HFFc6 (cell line): ENCODE data around the gene CKB. TPM values are rescaled to one million over a fixed set of nuclear protein-coding genes. Genes with fewer than 3 reads are reported as not detected.
A peak's percentile ranks its signal among the peaks of the same experiment; 100 is the strongest.

ENCODE experiments used
- DNase-seq: peaks from one replicate; pipeline ENCODE4 v3.0.0-alpha.2; 2018
- H3K27ac Mint-ChIP-seq: 2 replicates; pipeline ENCODE4 v1.8.0; 2020; ENCODE audit warnings: mild to moderate bottlenecking, mixed read lengths
- H3K27me3 Mint-ChIP-seq: 2 replicates; pipeline ENCODE4 v1.8.0; 2021; ENCODE audit warnings: mild to moderate bottlenecking, moderate library complexity, mixed read lengths; ENCODE audit not compliant: insufficient read depth
- H3K36me3 Mint-ChIP-seq: 2 replicates; pipeline ENCODE4 v1.8.0; 2021; ENCODE audit warnings: low read depth, mixed read lengths
- H3K4me1 Mint-ChIP-seq: 2 replicates; pipeline ENCODE4 v1.8.0; 2020; ENCODE audit warnings: low read depth, mixed read lengths
- H3K4me3 Mint-ChIP-seq: 2 replicates; pipeline ENCODE4 v1.8.0; 2020; ENCODE audit warnings: mild to moderate bottlenecking, moderate library complexity, mixed read lengths
- H3K9me3 Mint-ChIP-seq: 2 replicates; pipeline ENCODE4 v1.8.0; 2020; ENCODE audit warnings: mild to moderate bottlenecking, mixed read lengths
- total RNA-seq, 6 experiments: library from RNA; stranded (reverse); fragmentation: NEBNext Ultra II Directional; extraction: Animal tissue kit (Norgen Biotek cat#: 25700); gene quantifications; 2 replicates in 1 of 6; 3 replicates in 5 of 6; pipeline ENCODE4 v1.2.3, GENCODE V29; 2021
- TF ChIP-seq, protein P1 (sequence below): fragments of 200-600 bp; sonication (generic); IDR thresholded peaks from 2 replicates; pipeline ENCODE4 v1.5.0; 2021; ENCODE audit warnings: antibody characterized with exemption, mild to moderate bottlenecking

CKB gene
- total RNA-seq, 6 experiments from 2014 or later = 16.6 to 31.3 (median 19.4) TPM

DNA sequence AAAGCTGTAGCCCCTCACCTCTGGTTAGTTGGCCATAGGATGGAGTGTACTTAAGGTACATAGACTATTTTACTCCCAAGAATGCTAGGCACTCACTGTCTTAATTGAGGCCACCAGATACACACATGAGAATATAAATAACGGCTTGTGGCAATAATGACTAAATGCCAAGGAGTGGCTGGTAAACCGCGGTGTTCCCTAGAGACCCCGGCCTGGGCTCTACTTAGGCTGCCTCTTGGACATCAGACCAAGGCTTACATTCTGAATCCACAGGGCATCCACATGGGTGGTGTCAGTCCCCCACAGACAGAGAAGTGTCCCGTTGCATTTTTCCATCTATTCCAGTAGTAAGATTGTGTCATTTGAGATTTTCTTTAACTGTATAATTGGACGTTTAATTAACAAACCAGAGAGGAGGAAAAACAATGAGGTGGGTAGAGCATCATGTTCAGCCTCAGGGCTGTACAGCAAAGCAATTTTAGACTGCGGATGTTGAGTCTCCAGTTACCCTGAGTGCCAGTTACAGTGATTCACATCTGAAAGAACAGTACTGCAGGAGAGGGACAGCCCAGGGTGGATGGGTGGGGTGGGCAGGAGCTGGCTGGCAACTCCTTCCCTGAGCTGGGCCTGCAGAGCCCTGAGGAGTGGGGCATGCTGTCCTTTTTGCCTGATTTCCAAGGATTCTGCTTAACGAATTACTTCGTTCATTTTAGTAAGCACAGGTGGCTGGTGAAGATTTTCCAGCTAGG is 20.5 kb downstream of the CKB start:
- Mint-ChIP-seq H3K27me3 (peaks cover 11% of the 10 kb centered on the region), H3K9me3 (no peaks in the 10 kb centered on the region), H3K27ac (0 out of 2 replicates have a peak overlapping the region, but pooled peaks have one; percentile 14), H3K4me1 (peaks cover 18% of the 10 kb centered on the region), H3K36me3 (peaks cover 37% of the 10 kb centered on the region), H3K4me3 (no peak overlapping the region)
- TF ChIP-seq, protein P1, sequence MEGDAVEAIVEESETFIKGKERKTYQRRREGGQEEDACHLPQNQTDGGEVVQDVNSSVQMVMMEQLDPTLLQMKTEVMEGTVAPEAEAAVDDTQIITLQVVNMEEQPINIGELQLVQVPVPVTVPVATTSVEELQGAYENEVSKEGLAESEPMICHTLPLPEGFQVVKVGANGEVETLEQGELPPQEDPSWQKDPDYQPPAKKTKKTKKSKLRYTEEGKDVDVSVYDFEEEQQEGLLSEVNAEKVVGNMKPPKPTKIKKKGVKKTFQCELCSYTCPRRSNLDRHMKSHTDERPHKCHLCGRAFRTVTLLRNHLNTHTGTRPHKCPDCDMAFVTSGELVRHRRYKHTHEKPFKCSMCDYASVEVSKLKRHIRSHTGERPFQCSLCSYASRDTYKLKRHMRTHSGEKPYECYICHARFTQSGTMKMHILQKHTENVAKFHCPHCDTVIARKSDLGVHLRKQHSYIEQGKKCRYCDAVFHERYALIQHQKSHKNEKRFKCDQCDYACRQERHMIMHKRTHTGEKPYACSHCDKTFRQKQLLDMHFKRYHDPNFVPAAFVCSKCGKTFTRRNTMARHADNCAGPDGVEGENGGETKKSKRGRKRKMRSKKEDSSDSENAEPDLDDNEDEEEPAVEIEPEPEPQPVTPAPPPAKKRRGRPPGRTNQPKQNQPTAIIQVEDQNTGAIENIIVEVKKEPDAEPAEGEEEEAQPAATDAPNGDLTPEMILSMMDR = no peak
- no peak for DNase-seq

DNA sequence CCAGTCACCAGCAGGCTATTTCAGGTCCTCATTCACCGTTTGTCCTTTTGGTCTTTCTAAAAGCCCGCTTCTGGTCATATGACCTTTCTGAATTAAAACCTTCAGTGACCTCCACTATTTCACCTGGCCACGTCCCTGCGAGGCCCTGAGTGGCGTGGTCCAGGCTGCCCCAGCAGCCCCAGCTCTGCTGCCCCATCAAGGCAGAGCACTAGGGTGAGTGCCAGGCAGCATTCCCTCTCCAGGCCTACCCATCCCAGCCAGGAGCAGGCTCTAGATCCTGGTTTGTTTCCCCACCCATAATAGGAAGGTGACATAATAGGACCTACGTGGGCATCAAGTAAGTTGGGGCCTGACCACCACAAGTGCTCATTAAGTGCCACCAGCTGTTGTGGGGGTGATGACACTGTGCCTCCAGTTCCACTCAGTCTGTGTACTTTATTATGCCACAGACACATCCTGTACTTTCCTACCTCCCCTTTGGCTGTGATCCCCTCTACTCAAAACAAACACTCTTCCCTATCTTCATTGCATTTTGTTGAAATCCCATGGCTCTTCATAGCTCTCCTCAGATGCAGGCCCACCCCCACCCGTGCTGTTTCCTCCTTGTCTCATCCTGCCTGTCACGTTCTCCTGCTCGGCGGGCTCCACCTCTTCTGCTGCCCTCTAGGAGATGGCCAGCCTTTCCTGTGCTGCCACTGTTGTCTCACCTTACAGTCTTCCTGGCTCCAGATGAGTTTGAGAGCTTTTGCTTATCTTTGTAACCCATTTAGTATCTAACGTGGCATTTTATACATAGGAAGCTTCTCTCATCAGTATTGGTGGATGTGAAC is 21.4 kb downstream of the CKB start:
- Mint-ChIP-seq H3K9me3 (no peaks in the 10 kb centered on the region), H3K4me1 (peaks cover 18% of the 10 kb centered on the region), H3K27me3 (peaks cover 11% of the 10 kb centered on the region), H3K27ac (peak overlapping the region; percentile 44), H3K4me3 (no peak overlapping the region; the same call in 1 of the 2 replicates), H3K36me3 (peaks cover 37% of the 10 kb centered on the region)
- TF ChIP-seq, protein P1 = no peak
- DNase-seq = no peak

DNA sequence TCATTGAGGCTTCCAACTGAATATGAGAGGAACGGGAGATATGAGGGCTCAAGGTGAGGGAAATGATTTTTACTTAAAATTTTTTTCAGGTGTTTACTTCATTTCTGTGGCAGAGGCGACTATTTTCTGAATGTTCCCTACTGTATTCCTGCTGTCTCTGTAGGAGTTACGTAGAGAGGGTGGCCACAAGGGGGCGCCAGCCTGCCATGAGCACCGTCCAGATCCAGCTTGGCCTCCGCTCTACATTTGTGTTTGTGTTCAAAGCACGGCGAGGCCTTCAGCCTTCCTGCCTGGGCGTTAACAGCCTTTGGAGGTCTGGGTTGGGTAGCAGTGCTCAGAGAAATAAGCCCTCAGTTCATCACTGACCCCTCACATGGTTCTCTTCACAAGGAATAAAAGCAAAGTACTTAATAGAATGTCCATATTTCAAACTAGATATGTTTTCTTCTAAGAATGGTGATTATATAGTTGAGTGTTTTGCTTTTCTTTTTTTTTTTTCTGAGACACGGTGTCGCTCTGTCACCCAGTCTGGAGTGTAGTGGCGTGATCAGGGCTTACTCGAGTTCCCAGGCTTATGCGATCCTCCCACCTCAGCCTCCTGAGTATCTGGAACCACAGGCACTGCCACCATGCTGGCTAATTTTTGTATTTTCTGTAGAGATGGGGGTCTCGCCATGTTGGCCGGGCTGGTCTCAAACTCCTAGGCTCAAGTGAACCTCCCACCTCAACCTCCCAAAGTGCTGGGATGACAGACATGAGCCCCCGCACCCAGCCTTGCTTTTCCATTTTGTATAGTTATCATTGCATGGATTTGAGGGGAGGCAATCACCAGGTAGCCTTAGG is 22.3 kb downstream of the CKB start:
- Mint-ChIP-seq H3K27ac (peak overlapping the region; percentile 47), H3K36me3 (peaks cover 34% of the 10 kb centered on the region), H3K9me3 (no peaks in the 10 kb centered on the region), H3K27me3 (peaks cover 5% of the 10 kb centered on the region), H3K4me3 (no peak overlapping the region), H3K4me1 (peaks cover 18% of the 10 kb centered on the region)
- peak; percentile 74 for DNase-seq
- TF ChIP-seq, protein P1 = peak; percentile 99

DNA sequence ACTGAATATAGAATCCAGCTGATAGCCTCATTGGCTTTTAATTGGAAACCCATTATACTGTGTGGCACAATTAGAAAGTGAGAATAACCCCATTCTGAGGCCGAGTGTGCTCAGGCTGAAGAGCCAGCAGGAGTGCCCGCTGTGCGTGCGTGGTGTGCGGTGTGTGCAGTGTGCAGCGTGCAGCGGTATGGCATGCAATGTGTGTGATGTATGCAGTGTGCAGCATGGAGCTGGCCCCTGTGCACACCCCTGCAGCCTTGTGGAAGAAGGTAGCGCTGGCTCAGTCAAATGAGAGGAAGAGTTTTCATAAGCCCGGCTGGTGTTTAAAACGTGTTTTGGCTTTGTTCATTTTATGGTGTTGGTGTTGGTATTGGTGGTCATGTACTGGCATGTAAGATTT is 22.9 kb downstream of the CKB start:
- Mint-ChIP-seq H3K27me3 (peaks cover 3% of the 10 kb centered on the region; the same call in 1 of the 2 replicates), H3K36me3 (peaks cover 28% of the 10 kb centered on the region), H3K27ac (peak overlapping the region; percentile 3; the same call in 1 of the 2 replicates), H3K4me3 (no peak overlapping the region), H3K4me1 (peaks cover 18% of the 10 kb centered on the region), H3K9me3 (no peaks in the 10 kb centered on the region)
- TF ChIP-seq, protein P1 = no peak
- DNase-seq = no peak

DNA sequence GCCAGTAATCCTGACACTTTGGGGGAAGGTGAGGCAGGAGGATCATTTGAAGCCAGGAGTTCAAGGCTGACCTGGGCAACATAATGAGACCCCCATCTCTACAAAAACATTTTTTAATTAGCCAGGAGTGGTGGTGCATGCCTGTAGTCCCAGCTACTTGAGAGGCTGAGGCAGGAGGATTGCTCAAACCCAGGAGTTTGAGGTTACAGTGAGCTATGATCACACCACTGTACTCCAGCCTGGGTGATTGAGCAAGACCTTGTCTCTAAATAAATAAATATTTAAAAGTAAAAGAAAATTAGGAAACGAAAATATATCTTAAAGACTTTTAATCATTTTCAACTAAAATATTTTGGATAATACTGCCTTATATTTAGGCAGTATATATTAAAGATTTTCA is 25.9 kb downstream of the CKB start:
- H3K4me1 Mint-ChIP-seq = peaks cover 18% of the 10 kb centered on the region
- peaks cover 12% of the 10 kb centered on the region for H3K36me3 Mint-ChIP-seq
- no peaks in the 10 kb centered on the region for H3K9me3 Mint-ChIP-seq
- H3K4me3 Mint-ChIP-seq = no peak overlapping the region
- no peak overlapping the region for H3K27ac Mint-ChIP-seq
- H3K27me3 Mint-ChIP-seq = 0 out of 2 replicates have a peak, but pooled peaks cover 1% of the 10 kb centered on the region
- no peak for DNase-seq
- TF ChIP-seq, protein P1 = no peak
